GM21825 (cell line): ENCODE measurements around the gene SNX4.
"Not testable (repeated sequence)": the region's sequence is repeated elsewhere in the genome, so short reads cannot be mapped to it uniquely, and the experiment has no call there.

Source experiments
- ATAC-seq: cut with Tn5 transposase; IDR thresholded peaks from one replicate; pipeline ENCODE4 v1.9.1; 2021; ENCODE audit warnings: mild to moderate bottlenecking, moderate library complexity; ENCODE audit not compliant: unreplicated experiment

SNX4 gene

DNA sequence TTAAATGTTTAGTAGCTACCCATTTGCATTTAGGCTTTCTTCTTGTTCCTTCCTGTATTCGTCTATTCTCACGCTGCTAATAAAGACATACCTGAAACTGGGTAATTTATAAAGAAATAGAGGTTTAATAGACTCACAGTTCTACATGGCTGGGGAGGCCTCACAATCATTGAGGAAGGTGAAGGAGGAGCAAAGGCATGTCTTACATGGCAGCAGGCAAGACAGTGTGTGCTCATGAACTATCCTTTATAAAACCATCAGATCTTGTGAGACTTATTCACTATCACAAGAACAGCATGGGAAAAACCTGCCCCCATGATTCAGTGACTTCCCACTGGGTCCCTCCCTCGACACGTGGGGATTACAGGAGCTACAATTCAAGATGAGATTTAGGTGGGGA is 114.5 kb downstream of the SNX4 start:
- not testable (repeated sequence) for ATAC-seq

DNA sequence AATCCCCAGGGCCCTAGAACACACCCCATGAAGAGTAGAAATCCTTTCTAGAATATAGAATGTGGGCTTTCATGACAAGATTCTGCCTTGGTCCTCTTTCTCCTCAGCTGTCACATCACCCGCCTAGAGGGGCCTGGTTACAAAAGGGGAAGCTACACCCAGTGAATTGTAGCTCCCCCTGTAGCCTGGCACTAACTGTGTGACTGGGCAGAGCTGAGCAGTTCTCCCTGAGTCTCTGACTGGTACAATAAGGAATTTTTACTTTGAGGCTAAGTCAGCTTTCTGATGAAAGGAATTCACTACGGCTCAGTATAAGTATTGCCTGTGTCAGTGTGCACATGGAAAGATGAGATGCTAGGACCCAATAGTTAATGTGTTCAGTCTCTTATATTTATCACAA is 116.2 kb downstream of the SNX4 start:
- no peak for ATAC-seq

DNA sequence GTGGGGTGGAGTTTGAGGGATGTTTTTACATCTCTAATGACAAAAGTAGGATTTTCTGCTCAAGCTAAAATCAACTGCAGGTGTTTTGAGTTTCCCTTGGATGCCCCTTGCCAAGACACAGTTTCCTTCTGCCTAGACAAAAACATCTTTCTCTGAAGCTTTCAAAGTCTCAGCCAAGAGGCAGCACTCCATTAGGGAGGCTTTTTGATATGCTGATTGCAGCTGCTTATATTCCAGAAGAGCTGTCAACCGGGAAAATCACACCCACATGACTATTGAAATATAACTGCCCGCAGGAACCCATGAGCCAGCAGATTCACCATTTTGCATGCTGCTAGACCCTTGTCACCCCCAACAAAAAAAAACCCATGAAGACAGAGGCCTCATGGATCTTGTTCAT is 117.4 kb downstream of the SNX4 start:
- no peak for ATAC-seq

DNA sequence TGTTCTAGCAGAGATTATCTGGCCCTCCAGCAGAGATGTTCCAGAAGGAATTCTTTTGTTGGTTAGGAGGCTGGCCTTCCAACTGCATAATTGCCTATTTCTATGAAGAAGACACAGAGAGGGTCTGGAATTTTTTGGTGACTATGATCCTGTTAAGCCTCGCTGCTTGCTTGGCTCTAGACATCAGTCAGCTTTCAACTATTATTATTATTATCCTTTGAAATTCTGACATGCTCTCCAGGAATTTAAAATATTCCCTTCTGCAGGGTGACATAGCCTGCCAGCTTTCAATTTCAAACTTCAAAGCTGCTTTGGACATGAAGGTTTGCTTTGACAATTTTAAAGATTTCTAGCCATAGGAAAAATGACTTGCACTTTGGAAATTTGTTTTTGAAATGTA is 118.6 kb downstream of the SNX4 start:
- no peak for ATAC-seq

DNA sequence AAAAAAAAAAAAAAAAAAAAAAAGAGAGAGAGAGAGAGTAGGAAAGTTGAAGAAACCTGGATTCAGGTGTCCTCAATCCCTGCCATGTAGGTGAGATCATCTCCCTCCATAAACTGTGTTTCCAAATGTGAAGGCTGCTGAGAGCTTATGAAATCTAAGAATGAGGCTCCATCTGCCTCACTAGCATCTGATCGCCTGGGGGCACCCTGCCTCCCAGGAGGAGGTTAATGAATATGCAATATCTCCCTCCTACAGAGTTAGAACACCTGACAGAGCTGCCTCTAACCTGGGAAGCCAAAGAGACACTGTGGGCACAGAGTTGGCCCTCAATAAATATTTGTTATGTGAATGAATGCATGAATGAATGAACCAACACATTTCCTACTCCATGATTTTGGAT is 121.0 kb downstream of the SNX4 start:
- ATAC-seq: no peak
